Panc1 (cell line): Measurements from ENCODE around the gene SLTM. TPM values are rescaled to one million over a fixed set of nuclear protein-coding genes. Genes with fewer than 3 reads are reported as not detected.
A peak's percentile ranks its signal among the peaks of the same experiment; 100 is the strongest.

Source experiments
- ATAC-seq: fragments of 200-7000 bp; cut with Tn5 transposase; 2 replicates; pipeline ENCODE4 v1.9.1; 2020; ENCODE audit warnings: mild to moderate bottlenecking, moderate library complexity
- BruUV-seq: library from RNA; stranded (reverse); fragments of 400-500 nt; replicated peaks from 2 replicates; lab custom pipeline; 2021; lab: Mats Ljungman, UMichigan
- CTCF ChIA-PET: fragments of 300-600 bp; sonication (Branson Sonifier 250); formaldehyde crosslinking; loops from one replicate; lab custom pipeline; 2022; ENCODE audit warnings: antibody characterized with exemption; lab: Charles Lee
- POLR2A ChIA-PET: fragments of 300-600 bp; sonication (Branson Sonifier 250); formaldehyde crosslinking; loops from one replicate; lab custom pipeline; 2022; ENCODE audit warnings: antibody characterized with exemption; lab: Charles Lee
- DNase-seq: peaks from one replicate; pipeline ENCODE4 v3.0.0-alpha.2; 2010; ENCODE audit warnings: low read depth, low spot score
- H3K27ac ChIP-seq: 2 replicates; pipeline ENCODE4 v1.5.1; 2011; ENCODE audit warnings: mild to moderate bottlenecking, low read length, inconsistent platforms
- H3K27me3 ChIP-seq: fragments of 200-500 bp; sonication (Bioruptor generic); 2 replicates; pipeline ENCODE4 v1.6.0; 2014; ENCODE audit warnings: low read length, inconsistent platforms; ENCODE audit not compliant: control insufficient read depth, insufficient read depth
- H3K36me3 ChIP-seq: fragments of 200-500 bp; sonication (Bioruptor generic); 2 replicates; pipeline ENCODE4 v1.5.1; 2014; ENCODE audit warnings: inconsistent platforms, mild to moderate bottlenecking, low read length, moderate library complexity; ENCODE audit not compliant: control insufficient read depth, insufficient read depth
- H3K4me1 ChIP-seq: 2 replicates; pipeline ENCODE4 v1.5.1; 2011; ENCODE audit warnings: inconsistent platforms, mild to moderate bottlenecking, low read length, moderate library complexity; ENCODE audit not compliant: control insufficient read depth, insufficient read depth
- H3K4me3 ChIP-seq, 2 experiments: 2 replicates each; pipeline ENCODE4 v1.5.1; 2011 to 2012; ENCODE audit warnings: low read depth in 2 of 2, low read length in 2 of 2, mild to moderate bottlenecking in 2 of 2, inconsistent platforms in 1 of 2, moderate library complexity in 1 of 2
- H3K9me3 ChIP-seq: fragments of 200-500 bp; sonication (Bioruptor generic); 2 replicates; pipeline ENCODE4 v1.5.1; 2014; ENCODE audit warnings: low read depth, mild to moderate bottlenecking, inconsistent platforms, low read length, moderate library complexity; ENCODE audit not compliant: control insufficient read depth, insufficient read depth
- CTCF ChIP-seq: fragments of 450-650 bp; IDR thresholded peaks from 2 replicates; pipeline ENCODE4 v1.5.1; 2017; ENCODE audit warnings: mild to moderate bottlenecking
- POLR2AphosphoS5 ChIP-seq: IDR thresholded peaks from 2 replicates; pipeline ENCODE4 v1.6.1; 2012; ENCODE audit warnings: mild to moderate bottlenecking, low read depth, low read length, moderate library complexity
- REST ChIP-seq, 2 experiments: IDR thresholded peaks; 2 replicates each; pipeline ENCODE4 v1.6.1; 2011 to 2012; ENCODE audit warnings: low read depth in 2 of 2, control low read depth in 1 of 2, low read length in 1 of 2, mild to moderate bottlenecking in 1 of 2, moderate library complexity in 1 of 2; ENCODE audit not compliant: insufficient read depth in 1 of 2
- SIN3A ChIP-seq: IDR thresholded peaks from 2 replicates; pipeline ENCODE4 v1.6.1; 2012; ENCODE audit warnings: low read depth, mild to moderate bottlenecking, low read length, moderate library complexity, borderline replicate concordance; ENCODE audit not compliant: insufficient read depth
- TCF7L2 ChIP-seq: IDR thresholded peaks from 2 replicates; pipeline ENCODE4 v1.6.1; 2011; ENCODE audit warnings: mild to moderate bottlenecking, low read depth, low read length, inconsistent platforms
- in situ Hi-C: cut with HindIII; loops from 2 replicates; pipeline ENCODE4 v1.10.0; 2016; ENCODE audit warnings: low sequenced_read_pairs, low pct_unique_long_range_greater_than_20kb
- intact Hi-C: fragments of 100-400 bp; cut with micrococcal nuclease; formaldehyde crosslinking; loops from one replicate; pipeline ENCODE4 v1.10.0; 2022; ENCODE audit not compliant: unreplicated experiment
- total RNA-seq: library from RNA; stranded (reverse); gene quantifications from one replicate; pipeline ENCODE4 v1.2.1, GENCODE V29; 2021; ENCODE audit not compliant: unreplicated experiment

Gene SLTM
- total RNA-seq, 1 experiment from 2014 or later: 75.7 TPM

GRCh38 chr15:58931987-58932588, 1.4 kb downstream of the SLTM start:
- peaks cover 29% of the 10 kb centered on the region for H3K36me3 ChIP-seq

GRCh38 chr15:58929891-58930416, 3.5 kb downstream of the SLTM start:
- Histone ChIP-seq H3K9me3 (no peaks in the 10 kb centered on the region), H3K4me3 (no peak overlapping the region), H3K27me3 (no peaks in the 10 kb centered on the region), H3K27ac (no peak overlapping the region), H3K4me1 (peaks cover 15% of the 10 kb centered on the region), H3K36me3 (peaks cover 34% of the 10 kb centered on the region)
- ChIA-PET POLR2A (interaction anchor here (0.6 to 0.7 kb wide), 4 partner anchors 25 to 79 kb away, joined by 3 to 8 read pairs (median 5); no protein-coding TSS in a partner anchor), CTCF (no interaction called here)
- intact Hi-C loops (loop anchor here (5.0 kb wide), 1 partner anchor 158 kb away; the partner anchor contains the start of gene MINDY2), in situ Hi-C loops (no loop called here)
- BruUV-seq: no TSS peak
- no peak for DNase-seq
- ATAC-seq: no peak
- TF ChIP-seq POLR2AphosphoS5 (no peak), CTCF (no peak), REST (IDR thresholded peaks at IDR 0.05; ENCODE audit: insufficient read depth in 1 of 2, low read depth in 2 of 2, low read length in 1 of 2) (no peak), SIN3A (no peak)

More at GRCh38 chr15:58931987-58932588, 1.4 kb downstream of the SLTM start:
- peaks cover 15% of the 10 kb centered on the region for H3K4me1 ChIP-seq
- ATAC-seq (no peak), DNase-seq (no peak)
- H3K9me3 ChIP-seq: no peaks in the 10 kb centered on the region
- no peak for TF ChIP-seq CTCF
- TF ChIP-seq POLR2AphosphoS5: no peak
- TF ChIP-seq SIN3A: no peak
- no peak for TF ChIP-seq REST (IDR thresholded peaks at IDR 0.05; ENCODE audit: insufficient read depth in 1 of 2, low read depth in 2 of 2, low read length in 1 of 2)
- TF ChIP-seq TCF7L2: no peak
- H3K27ac ChIP-seq: peak overlapping the region; percentile 99
- peak overlapping the region; percentile 94 to 98 for H3K4me3 ChIP-seq
- no peaks in the 10 kb centered on the region for H3K27me3 ChIP-seq
- intact Hi-C loops (loop anchor here (5.0 kb wide), 1 partner anchor 160 kb away; the partner anchor contains the start of gene MINDY2), in situ Hi-C loops (no loop called here)
- CTCF ChIA-PET: no interaction called here
- POLR2A ChIA-PET: no interaction called here
- TSS peak; percentile 69 for BruUV-seq
